SKM-1 (cell line): Measurements from ENCODE around the gene SCGN.

Experiments
- DNase-seq: peaks from one replicate; lab custom pipeline; 2025; ENCODE audit not compliant: unreplicated experiment; lab: John Stamatoyannopoulos, UW

Gene SCGN

GRCh38 chr6:25685251-25685650 is 33.2 kb downstream of the SCGN start:
- DNase-seq, result no peak

- no peak for DNase-seq
These were observed 33.9 kb downstream of the SCGN start for GRCh38 chr6:25685896-25686295.

- DNase-seq, result no peak
These were observed 34.8 kb downstream of the SCGN start for GRCh38 chr6:25686856-25687255.

- DNase-seq, result no peak
These were observed 38.0 kb downstream of the SCGN start for GRCh38 chr6:25689966-25690365.

GRCh38 chr6:25691894-25692293 is 39.9 kb downstream of the SCGN start:
- DNase-seq, result no peak

- no peak for DNase-seq
These were observed 40.5 kb downstream of the SCGN start for GRCh38 chr6:25692472-25692871.

- no peak for DNase-seq
These were observed 42.4 kb downstream of the SCGN start for GRCh38 chr6:25694366-25694765.

GRCh38 chr6:25695671-25696070 is 43.7 kb downstream of the SCGN start:
- DNase-seq, result no peak

GRCh38 chr6:25697537-25698340 is 45.7 kb downstream of the SCGN start:
- DNase-seq, result no peak

- no peak for DNase-seq
These were observed 46.6 kb downstream of the SCGN start for GRCh38 chr6:25698631-25699030.

GRCh38 chr6:25699649-25700048 is 47.6 kb downstream of the SCGN start:
- DNase-seq, result no peak

- no peak for DNase-seq
These were observed 48.7 kb downstream of the SCGN start for GRCh38 chr6:25700761-25701160.

GRCh38 chr6:25701807-25702206 is 49.8 kb downstream of the SCGN start:
- DNase-seq, result no peak

GRCh38 chr6:25703005-25703404 is 51.0 kb downstream of the SCGN start:
- DNase-seq, result no peak

GRCh38 chr6:25704001-25704400 is 52.0 kb downstream of the SCGN start:
- DNase-seq, result no peak

- DNase-seq, result no peak
These were observed 54.4 kb downstream of the SCGN start for GRCh38 chr6:25706314-25707014.

GRCh38 chr6:25709761-25710160 is 57.7 kb downstream of the SCGN start:
- DNase-seq, result no peak

- no peak for DNase-seq
These were observed 58.3 kb downstream of the SCGN start for GRCh38 chr6:25710287-25710686.

- DNase-seq, result no peak
These were observed 61.8 kb downstream of the SCGN start for GRCh38 chr6:25713824-25714223.

- DNase-seq, result no peak
These were observed 62.8 kb downstream of the SCGN start for GRCh38 chr6:25714765-25715164.

GRCh38 chr6:25715794-25716193 is 63.8 kb downstream of the SCGN start:
- DNase-seq, result no peak
